PFSK-1 (cell line): ENCODE results near the gene RARA.

ENCODE experiments used
- FOXP2 ChIP-seq: optimal IDR thresholded peaks from 2 replicates; pipeline ENCODE3; 2011; ENCODE audit warnings: borderline replicate concordance, control low read depth, inconsistent platforms; ENCODE audit not compliant: insufficient read depth; ENCODE audit errors: extremely low read length, extremely low read depth
- POLR2AphosphoS5 ChIP-seq: IDR thresholded peaks from 2 replicates; pipeline ENCODE4 v1.6.1; 2012; ENCODE audit warnings: low read depth, mild to moderate bottlenecking, control low read depth, low read length, moderate library complexity
- REST ChIP-seq, 2 experiments: IDR thresholded peaks; 2 replicates each; pipeline versions ENCODE4 v1.6.1 to v1.8.0; 2011 to 2012; ENCODE audit warnings: low read depth in 2 of 2, low read length in 2 of 2, control low read depth in 1 of 2, inconsistent platforms in 1 of 2, mild to moderate bottlenecking in 1 of 2, moderate library complexity in 1 of 2; ENCODE audit not compliant: insufficient read depth in 1 of 2
- SIN3A ChIP-seq: IDR thresholded peaks from 2 replicates; pipeline ENCODE4 v1.6.1; 2012; ENCODE audit warnings: mild to moderate bottlenecking, low read length, moderate library complexity, borderline replicate concordance; ENCODE audit not compliant: insufficient read depth
- TAF1 ChIP-seq: IDR thresholded peaks from 2 replicates; pipeline ENCODE4 v1.6.1; 2012; ENCODE audit warnings: low read length, control low read depth, borderline replicate concordance; ENCODE audit not compliant: insufficient read depth

The RARA gene

DNA sequence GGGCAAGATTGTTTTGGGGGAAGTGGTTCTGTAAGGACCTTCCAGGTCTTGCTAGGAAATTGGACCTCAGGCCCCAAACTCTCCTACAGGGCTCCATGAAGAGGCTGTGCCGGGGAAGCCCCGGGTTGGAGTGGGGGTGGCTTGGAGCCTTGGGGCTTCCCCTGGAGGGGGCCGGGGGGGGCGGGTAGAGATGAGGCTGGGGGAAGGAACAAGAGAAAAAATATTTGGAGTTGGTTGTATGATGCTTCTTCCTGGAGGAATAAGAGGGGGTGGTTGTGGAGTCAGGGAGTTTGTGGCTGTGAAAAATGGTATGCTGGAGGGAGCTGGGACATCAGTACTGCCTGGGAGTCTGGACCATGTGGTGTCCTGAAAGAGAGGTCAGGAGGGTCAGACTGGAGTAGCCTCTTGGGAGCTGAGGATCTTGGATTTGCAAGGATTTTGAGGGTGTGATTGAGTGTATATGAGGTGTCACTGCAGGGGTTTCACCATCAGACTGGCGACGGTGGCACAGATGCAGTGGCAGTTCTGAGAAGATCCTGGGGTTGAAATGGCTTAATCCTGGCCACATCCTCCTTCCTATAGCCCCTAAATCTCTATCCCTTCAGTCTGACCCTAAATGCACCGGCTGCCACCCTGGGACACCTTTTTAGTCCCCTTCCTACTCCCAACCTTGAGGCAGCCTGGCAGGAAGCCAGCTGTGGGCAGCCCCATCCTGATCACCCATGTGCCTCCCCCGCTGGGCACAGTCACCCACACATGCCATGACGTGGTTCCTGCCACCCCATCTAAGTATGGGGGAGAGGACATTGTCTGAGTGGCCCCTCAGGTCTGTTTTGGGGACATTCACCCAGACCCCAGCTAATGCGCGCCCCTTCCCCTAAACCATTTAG, 10.9 kb downstream of the RARA start:
- TF ChIP-seq SIN3A: no peak
- no peak for TF ChIP-seq FOXP2
- no peak for TF ChIP-seq REST (IDR thresholded peaks at IDR 0.05; ENCODE audit: insufficient read depth in 1 of 2, low read depth in 2 of 2, low read length in 2 of 2)
- TF ChIP-seq TAF1: no peak
- TF ChIP-seq POLR2AphosphoS5: no peak

DNA sequence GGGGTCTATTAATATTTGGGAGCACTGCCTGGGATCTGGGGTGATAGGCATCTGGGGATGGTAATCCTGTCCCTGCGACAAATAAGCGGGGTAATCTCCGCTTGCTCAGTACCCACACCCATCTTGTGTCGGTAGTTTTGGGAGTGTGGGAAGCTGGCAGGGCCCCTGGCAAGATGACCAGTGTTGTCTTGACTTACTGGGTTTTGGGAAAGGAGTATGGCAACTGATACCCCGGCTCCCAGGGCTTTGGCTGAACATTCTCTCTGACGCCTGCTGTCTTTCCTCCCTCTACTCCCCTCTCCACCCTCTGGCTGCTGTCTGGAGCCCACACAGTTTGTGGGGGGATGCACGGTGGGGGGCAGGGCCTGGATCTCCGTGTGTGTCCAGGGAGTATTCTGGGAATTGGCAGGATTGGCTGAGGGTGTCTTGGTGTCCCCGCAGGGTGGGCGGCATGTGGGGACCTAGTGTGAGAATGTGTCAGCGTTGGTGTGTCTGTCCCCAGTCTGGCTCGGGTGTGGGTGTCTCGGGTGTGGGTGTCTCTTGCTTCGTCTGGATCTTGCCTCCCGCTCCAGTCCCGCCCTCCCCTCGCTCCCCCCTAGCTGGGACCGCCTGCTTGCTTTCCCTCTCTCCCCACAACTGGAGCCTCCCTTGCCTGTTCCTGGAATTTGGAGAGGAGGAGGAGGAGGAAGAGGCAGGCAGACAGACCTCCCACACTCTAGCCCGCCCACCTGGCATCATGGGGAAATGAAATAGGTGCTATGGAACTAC, 12.0 kb downstream of the RARA start:
- TF ChIP-seq FOXP2 (no peak), POLR2AphosphoS5 (no peak), TAF1 (no peak), SIN3A (no peak), REST (IDR thresholded peaks at IDR 0.05; ENCODE audit: insufficient read depth in 1 of 2, low read depth in 2 of 2, low read length in 2 of 2) (no peak)

GRCh38 chr17:40321524-40321929, 12.5 kb downstream of the RARA start:
- TF ChIP-seq TAF1 (no peak), REST (IDR thresholded peaks at IDR 0.05; ENCODE audit: insufficient read depth in 1 of 2, low read depth in 2 of 2, low read length in 2 of 2) (no peak), SIN3A (no peak), FOXP2 (no peak), POLR2AphosphoS5 (no peak)

- TF ChIP-seq REST (IDR thresholded peaks at IDR 0.05; ENCODE audit: insufficient read depth in 1 of 2, low read depth in 2 of 2, low read length in 2 of 2): no peak
- no peak for TF ChIP-seq FOXP2
- no peak for TF ChIP-seq POLR2AphosphoS5
- TF ChIP-seq SIN3A: no peak
- no peak for TF ChIP-seq TAF1
Measured at GRCh38 chr17:40321961-40322357, 13.0 kb downstream of the RARA start.
